RPMI7951 (cell line): Measurements from ENCODE around the gene PRM1. TPM values are rescaled to one million over a fixed set of nuclear protein-coding genes. Genes with fewer than 3 reads are reported as not detected.
"Not testable (repeated sequence)": the region's sequence is repeated elsewhere in the genome, so short reads cannot be mapped to it uniquely, and the experiment has no call there.

Experiments
- DNase-seq: peaks from one replicate; pipeline ENCODE4 v3.0.0-alpha.2; 2012; ENCODE audit warnings: low read depth
- total RNA-seq: library from RNA; depleted of rRNA; stranded (reverse); fragments of >200 nt; shearing (Covaris generic); gene quantifications from 2 replicates; pipeline ENCODE4 v1.2.3, GENCODE V29; 2014

PRM1 gene
- total RNA-seq, 1 experiment from 2014 or later = not detected

DNA sequence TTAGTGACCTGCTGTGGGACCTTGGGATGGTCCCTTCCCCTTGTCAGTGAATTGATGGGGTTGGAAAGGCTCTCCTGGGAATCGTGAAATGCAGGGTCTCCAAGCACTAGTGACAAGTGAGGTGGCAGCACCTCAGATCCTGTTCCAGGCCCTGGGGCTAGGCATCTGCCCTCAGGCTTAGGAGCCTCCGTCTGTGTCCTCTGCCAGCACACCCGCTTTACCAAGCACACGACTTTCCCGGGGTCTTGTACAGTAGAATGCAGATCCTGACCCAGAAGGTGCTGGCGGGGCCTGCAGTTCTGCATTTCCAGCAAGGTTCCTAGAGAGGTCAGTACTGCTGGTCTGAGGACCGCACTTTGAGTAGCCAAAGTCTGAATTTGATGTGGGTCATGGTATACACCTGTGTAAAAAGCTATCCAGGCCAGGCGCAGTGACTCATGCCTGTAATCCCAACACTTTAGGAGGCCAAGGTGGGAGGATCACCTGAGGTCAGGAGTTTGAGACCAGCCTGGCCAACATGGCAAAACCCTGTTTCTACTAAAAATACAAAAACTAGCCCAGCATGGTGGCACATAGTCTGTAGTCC lies 33.3 kb upstream of the PRM1 start:
- DNase-seq = no peak

DNA sequence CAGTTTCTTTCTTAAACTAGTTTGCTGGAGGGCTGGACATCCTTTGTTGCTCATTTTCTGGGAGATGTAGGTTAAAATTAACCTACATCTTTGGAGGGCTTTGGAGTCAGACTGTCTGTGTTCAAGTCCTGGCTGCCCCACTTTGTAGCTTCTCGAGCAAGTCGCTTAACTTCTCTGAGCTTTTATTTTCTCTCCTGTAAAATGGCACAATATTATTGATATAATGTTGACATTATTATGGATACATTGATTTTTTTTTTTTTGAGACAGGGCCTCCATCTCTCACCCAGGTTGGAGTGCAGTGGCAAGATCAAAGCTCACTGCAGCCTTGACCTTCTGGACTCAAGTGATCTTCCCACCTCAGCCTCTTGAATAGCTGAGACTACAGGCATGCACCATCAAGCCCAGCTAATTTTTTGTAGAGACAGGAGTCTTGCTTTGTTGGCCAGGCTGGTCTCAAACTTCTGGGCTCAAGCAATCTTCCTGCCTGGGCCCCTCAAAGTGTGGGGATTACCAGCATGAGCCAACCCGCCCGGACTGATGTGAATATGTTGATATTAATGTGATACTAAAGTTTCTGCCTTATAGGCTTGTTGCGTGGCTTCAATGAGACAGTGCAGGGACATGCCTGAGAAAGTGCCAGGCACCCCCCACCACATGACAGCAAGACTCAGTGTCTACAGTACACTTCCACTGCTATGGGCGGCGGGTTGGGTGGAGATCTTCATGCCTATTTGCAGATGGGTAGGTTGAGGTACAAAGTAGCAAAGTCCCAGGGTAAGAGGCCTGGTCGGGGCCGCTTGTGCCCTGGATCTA lies 32.6 kb upstream of the PRM1 start:
- DNase-seq = no peak

GRCh38 chr16:11312718-11313492 lies 31.8 kb upstream of the PRM1 start:
- peak; percentile 66 for DNase-seq

DNA sequence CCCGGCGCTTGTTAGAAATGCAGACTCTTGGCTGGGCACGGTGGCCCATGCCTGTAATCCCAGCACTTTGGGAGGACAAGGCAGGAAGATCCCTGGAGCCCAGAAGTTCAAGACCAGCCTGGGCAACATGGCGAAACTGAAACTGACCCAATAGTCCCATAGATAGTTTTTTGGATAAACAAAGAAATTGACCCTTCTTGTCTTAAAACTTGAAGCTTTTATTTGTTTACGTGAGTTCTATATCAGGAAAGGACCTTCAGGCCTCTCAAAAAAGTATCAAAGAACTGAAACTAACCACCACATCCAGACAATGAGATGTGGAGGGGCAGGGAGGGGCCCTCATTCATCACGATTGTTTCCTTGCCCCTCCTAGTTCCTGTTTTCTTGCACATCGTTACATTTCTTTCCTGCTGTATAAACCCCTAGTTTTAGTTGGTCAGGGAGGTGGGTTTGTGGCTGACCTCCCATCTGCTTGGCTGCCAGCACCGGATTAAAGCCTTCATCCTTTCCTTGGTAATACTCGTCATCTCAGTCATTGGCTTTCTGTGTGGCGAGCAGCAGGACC lies 29.9 kb upstream of the PRM1 start:
- DNase-seq = peak; percentile 64

DNA sequence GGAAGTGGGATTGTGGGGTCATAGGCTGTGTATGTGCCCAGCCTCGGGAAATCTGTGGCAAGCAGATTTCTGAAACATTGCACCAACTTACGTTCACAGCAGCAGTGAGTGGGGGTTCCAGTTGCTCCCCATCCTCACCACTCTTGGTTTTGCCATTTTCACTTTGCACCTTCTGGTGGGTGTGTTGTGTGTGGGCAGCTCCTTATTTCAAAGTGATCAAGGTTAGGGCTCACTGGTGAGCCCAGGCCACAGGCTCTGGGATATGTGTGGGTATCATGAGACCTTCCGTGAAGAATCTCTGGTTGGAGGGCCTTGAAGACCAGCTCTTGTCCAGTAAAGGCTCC lies 29.5 kb upstream of the PRM1 start:
- DNase-seq = no peak

- DNase-seq = no peak
These were observed 28.9 kb upstream of the PRM1 start for GRCh38 chr16:11309895-11310633.

- no peak for DNase-seq
These were observed 27.6 kb upstream of the PRM1 start for GRCh38 chr16:11308493-11309283.

- DNase-seq = no peak
These were observed 26.7 kb upstream of the PRM1 start for GRCh38 chr16:11307639-11308492.

GRCh38 chr16:11306997-11307638 lies 26.0 kb upstream of the PRM1 start:
- no peak for DNase-seq

DNA sequence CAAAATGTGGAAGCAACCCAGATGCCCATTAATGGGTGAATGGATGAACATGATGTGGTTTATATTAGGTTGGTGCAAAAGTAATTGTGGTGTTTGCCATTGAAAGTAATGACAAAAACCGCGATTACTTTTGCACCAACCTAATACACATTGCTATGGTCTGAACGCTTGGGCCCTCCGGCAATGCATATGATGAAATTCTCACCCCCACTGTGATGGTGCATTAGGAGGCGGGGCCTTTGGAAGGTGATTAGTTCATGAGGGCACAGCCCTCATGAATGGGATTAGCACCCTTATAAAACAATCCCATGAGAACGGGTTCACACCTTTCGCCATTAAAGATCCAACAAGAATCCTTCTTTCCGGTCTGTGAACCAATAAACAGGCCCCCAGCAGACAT lies 25.3 kb upstream of the PRM1 start:
- no peak for DNase-seq

GRCh38 chr16:11303405-11304138 lies 22.4 kb upstream of the PRM1 start:
- DNase-seq = no peak

- DNase-seq = no peak
These were observed 21.8 kb upstream of the PRM1 start for GRCh38 chr16:11302977-11303376.

DNA sequence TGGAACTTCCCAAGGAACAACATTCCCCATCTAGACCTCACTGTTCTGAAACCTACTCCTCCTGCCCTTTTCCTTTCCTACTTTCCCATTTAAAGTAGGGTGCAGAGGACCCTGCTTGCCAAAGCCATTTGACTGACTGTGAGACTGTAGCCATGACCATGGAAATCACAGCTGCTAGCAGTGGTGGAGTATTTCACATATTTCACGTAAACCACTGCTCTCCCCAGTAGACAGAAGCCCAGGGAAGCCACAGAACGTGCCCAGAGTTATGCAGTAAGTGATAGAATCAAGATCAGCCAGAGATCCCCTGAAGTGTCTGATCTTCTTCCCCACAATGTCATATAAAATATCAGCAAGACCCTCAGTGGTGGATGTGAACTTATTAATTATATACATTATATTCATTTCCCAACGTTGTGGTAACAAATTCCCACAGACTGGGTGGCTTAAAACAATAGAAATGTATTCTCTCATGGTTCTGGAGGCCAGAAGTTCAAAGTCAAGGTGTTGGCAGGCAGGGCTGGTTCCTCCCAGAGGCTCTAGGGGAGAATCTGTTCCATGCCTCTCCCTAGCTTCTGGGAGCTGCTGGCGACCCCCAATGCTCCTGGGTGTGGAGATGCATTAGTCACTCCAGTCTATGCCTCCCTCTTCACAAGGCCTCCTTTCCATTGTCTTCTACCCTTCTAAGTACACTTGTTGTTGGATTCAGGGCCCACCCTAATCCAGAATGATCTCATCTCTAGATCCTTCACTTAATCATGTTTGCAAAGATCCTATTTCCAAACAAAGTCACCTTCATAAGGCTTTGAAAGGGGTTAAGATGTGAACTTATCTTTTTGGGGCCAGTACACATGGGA lies 20.7 kb upstream of the PRM1 start:
- no peak for DNase-seq

GRCh38 chr16:11300560-11300892 lies 19.4 kb upstream of the PRM1 start:
- no peak for DNase-seq

GRCh38 chr16:11299865-11300559 lies 18.9 kb upstream of the PRM1 start:
- no peak for DNase-seq

DNA sequence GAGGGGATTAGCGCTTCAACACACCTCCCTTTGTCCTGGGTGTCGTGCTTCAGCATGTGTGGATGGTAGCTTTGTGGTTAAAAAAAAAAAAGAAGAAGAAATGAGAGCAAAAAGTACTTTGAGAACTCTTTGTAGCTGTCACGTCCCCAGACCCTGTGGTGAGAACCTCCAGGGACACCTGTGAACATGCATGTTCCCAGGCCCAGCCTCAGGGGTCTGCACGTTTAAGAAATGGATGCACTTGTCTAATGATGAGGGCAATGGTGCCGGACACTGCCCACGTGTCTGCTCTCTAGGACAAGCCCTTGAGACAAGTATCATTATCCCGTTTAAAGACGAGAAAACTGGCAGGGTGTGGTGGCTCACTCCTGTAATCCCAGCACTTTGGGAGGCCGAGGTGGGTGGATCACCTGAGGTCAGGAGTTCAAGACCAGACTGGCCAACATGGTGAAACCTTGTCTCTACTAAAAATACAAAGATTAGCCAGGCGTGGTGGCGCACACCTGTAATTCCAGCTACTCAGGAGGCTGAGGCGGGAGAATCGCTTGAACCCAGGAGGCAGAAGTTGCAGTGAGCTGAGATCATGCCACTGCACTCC lies 17.9 kb upstream of the PRM1 start:
- not testable (repeated sequence) for DNase-seq
